IMR-90 (cell line): ENCODE measurements around the gene GAPT. TPM values are rescaled to one million over a fixed set of nuclear protein-coding genes. Genes with fewer than 3 reads are reported as not detected.

ENCODE experiments used
- ATAC-seq: fragments of 200-7000 bp; cut with Tn5 transposase; 2 replicates; pipeline ENCODE4 v1.9.1; 2020; ENCODE audit warnings: low read depth, mild to moderate bottlenecking, moderate library complexity
- BruUV-seq: library from RNA; stranded (reverse); fragments of 400-500 nt; replicated peaks from 2 replicates; lab custom pipeline; 2021; lab: Mats Ljungman, UMichigan
- CTCF ChIA-PET: fragments of 300-600 bp; formaldehyde crosslinking; extraction: SDS; loops from one replicate; lab custom pipeline; 2021; ENCODE audit warnings: antibody characterized with exemption; lab: Yijun Ruan, JAX
- POLR2A ChIA-PET: fragments of 300-600 bp; sonication (Branson Sonifier 250); formaldehyde crosslinking; loops from one replicate; lab custom pipeline; 2022; ENCODE audit warnings: antibody characterized with exemption; ENCODE audit not compliant: unreplicated experiment; lab: Charles Lee
- DNase-seq: peaks from one replicate; pipeline ENCODE4 v3.0.0; 2013
- H2AFZ ChIP-seq: replicated peaks from 2 replicates; pipeline ENCODE3; 2013; ENCODE audit warnings: low read length, mild to moderate bottlenecking; ENCODE audit not compliant: poor library complexity
- H2AK5ac ChIP-seq: 2 replicates; pipeline ENCODE4 v1.6.1; 2013; ENCODE audit warnings: low read depth, low read length, inconsistent platforms
- H2AK9ac ChIP-seq: replicated peaks from 2 replicates; pipeline ENCODE3; 2013; ENCODE audit warnings: mild to moderate bottlenecking, low read depth, low read length, moderate library complexity; ENCODE audit not compliant: poor library complexity
- H2BK120ac ChIP-seq: 2 replicates; pipeline ENCODE4 v1.6.1; 2013; ENCODE audit warnings: low read depth, low read length, inconsistent platforms
- H2BK15ac ChIP-seq: 3 replicates; pipeline ENCODE4 v1.6.1; 2013; ENCODE audit warnings: low read depth, low read length, inconsistent platforms
- H2BK20ac ChIP-seq: 2 replicates; pipeline ENCODE4 v1.6.1; 2013; ENCODE audit warnings: low read depth, mild to moderate bottlenecking, inconsistent platforms, low read length, moderate library complexity
- H2BK5ac ChIP-seq: 2 replicates; pipeline ENCODE4 v1.6.1; 2013; ENCODE audit warnings: mild to moderate bottlenecking, low read depth, low read length, inconsistent platforms; ENCODE audit not compliant: poor library complexity, severe bottlenecking
- H3K14ac ChIP-seq: replicated peaks from 2 replicates; pipeline ENCODE4 v1.6.1; 2013; ENCODE audit warnings: low read depth, low read length, inconsistent platforms
- H3K18ac ChIP-seq: 2 replicates; pipeline ENCODE4 v1.6.1; 2013; ENCODE audit warnings: low read depth, low read length, control low read depth
- H3K23ac ChIP-seq: 2 replicates; pipeline ENCODE4 v1.6.1; 2013; ENCODE audit warnings: low read depth, low read length, inconsistent platforms
- H3K27ac ChIP-seq: 2 replicates; pipeline ENCODE4 v1.5.1; 2013; ENCODE audit warnings: mild to moderate bottlenecking, control low read depth, low read length; ENCODE audit not compliant: insufficient read depth
- H3K27me3 ChIP-seq: 2 replicates; pipeline ENCODE4 v1.6.1; 2013; ENCODE audit warnings: low read length; ENCODE audit not compliant: control insufficient read depth, insufficient read depth
- H3K36me3 ChIP-seq: 2 replicates; pipeline ENCODE4 v1.6.1; 2013; ENCODE audit warnings: low read length, mixed read lengths; ENCODE audit not compliant: control insufficient read depth, insufficient read depth
- H3K4ac ChIP-seq: 2 replicates; pipeline ENCODE4 v1.6.1; 2013; ENCODE audit warnings: low read depth, low read length, inconsistent platforms
- H3K4me1 ChIP-seq: 2 replicates; pipeline ENCODE4 v1.6.1; 2013; ENCODE audit warnings: low read length, mixed read lengths; ENCODE audit not compliant: control insufficient read depth, insufficient read depth
- H3K4me2 ChIP-seq: 2 replicates; pipeline ENCODE4 v1.6.1; 2013; ENCODE audit warnings: low read depth, mild to moderate bottlenecking, control low read depth, low read length, moderate library complexity
- H3K4me3 ChIP-seq: 2 replicates; pipeline ENCODE4 v1.5.1; 2013; ENCODE audit warnings: low read depth, mild to moderate bottlenecking, control low read depth, low read length, moderate library complexity; ENCODE audit not compliant: insufficient read depth
- H3K56ac ChIP-seq: 2 replicates; pipeline ENCODE4 v1.6.1; 2013; ENCODE audit warnings: low read length, inconsistent platforms; ENCODE audit not compliant: insufficient read depth; ENCODE audit errors: extremely low read depth
- H3K79me1 ChIP-seq, 2 experiments: 2 replicates each; pipeline ENCODE4 v1.6.1; 2013; ENCODE audit warnings: low read length in 2 of 2, inconsistent platforms in 1 of 2, low read depth in 1 of 2
- H3K9ac ChIP-seq: 2 replicates; pipeline ENCODE4 v1.6.1; 2013; ENCODE audit warnings: low read depth, low read length, control low read depth
- H3K9me1 ChIP-seq: 2 replicates; pipeline ENCODE4 v1.6.1; 2013; ENCODE audit warnings: low read length, inconsistent platforms; ENCODE audit not compliant: insufficient read depth
- H3K9me3 ChIP-seq: 2 replicates; pipeline ENCODE4 v1.6.1; 2013; ENCODE audit warnings: low read length; ENCODE audit not compliant: control insufficient read depth, insufficient read depth
- H4K20me1 ChIP-seq: 2 replicates; pipeline ENCODE4 v1.6.1; 2013; ENCODE audit warnings: low read length, inconsistent platforms; ENCODE audit not compliant: insufficient read depth
- H4K5ac ChIP-seq: 2 replicates; pipeline ENCODE4 v1.6.1; 2013; ENCODE audit warnings: mild to moderate bottlenecking, low read depth, low read length, control low read depth
- H4K8ac ChIP-seq, 2 experiments: 2 replicates each; pipeline ENCODE4 v1.6.1; 2013; ENCODE audit warnings: low read depth in 2 of 2, low read length in 2 of 2, control low read depth in 1 of 2, inconsistent platforms in 1 of 2
- H4K91ac ChIP-seq: 2 replicates; pipeline ENCODE4 v1.6.1; 2013; ENCODE audit warnings: low read depth, low read length, inconsistent platforms; ENCODE audit not compliant: insufficient read depth
- CEBPB ChIP-seq: IDR thresholded peaks from 2 replicates; pipeline ENCODE4 v1.6.1; 2012; ENCODE audit warnings: low read depth, low read length, improper control_type of control experiment
- MAFK ChIP-seq: IDR thresholded peaks from 2 replicates; pipeline ENCODE4 v1.6.1; 2012; ENCODE audit warnings: low read depth, low read length, improper control_type of control experiment
- RFX5 ChIP-seq: IDR thresholded peaks from 2 replicates; pipeline ENCODE4 v1.8.0; 2012; ENCODE audit warnings: low read depth, mild to moderate bottlenecking, low read length, moderate library complexity
- WGBS, 2 experiments: methylation state at CpG; one replicate each; pipeline versions ENCODE4 v1.1.5 to v1.1.7; 2013; ENCODE audit warnings: missing lambda C conversion rate in 2 of 2; ENCODE audit not compliant: insufficient read length in 1 of 2; ENCODE audit errors: extremely low coverage in 2 of 2; 5-methylcytosine and 5-hydroxymethylcytosine counted together
- dilution Hi-C: fragments of 300-500 bp; cut with HindIII; formaldehyde crosslinking; loops from one replicate; pipeline ENCODE4 v1.14.3; 2018; ENCODE audit warnings: low sequenced_read_pairs; ENCODE audit not compliant: unreplicated experiment
- in situ Hi-C: fragments of 300-500 bp; cut with MboI; formaldehyde crosslinking; loops from 3 replicates; pipeline ENCODE4 v1.14.3; 2019; ENCODE audit warnings: low sequenced_read_pairs, inconsistent platforms, mixed read lengths
- intact Hi-C: fragments of 100-400 bp; cut with micrococcal nuclease; formaldehyde crosslinking; loops from 2 replicates; pipeline ENCODE4 v1.10.0; 2022
- polyA plus RNA-seq, 3 experiments: library from polyadenylated mRNA; depleted of rRNA; stranded (reverse); fragments of >200 nt; gene quantifications; 2 replicates each; pipeline ENCODE4 v1.2.3, GENCODE V29; 2012; ENCODE audit warnings: low replicate concordance in 1 of 3
- total RNA-seq: library from RNA; depleted of rRNA; stranded (reverse); fragments of >200 nt; gene quantifications from 2 replicates; pipeline ENCODE4 v1.2.3, GENCODE V29; 2012
- TF ChIP-seq, protein P1 (sequence below): fragments of 150-350 bp; IDR thresholded peaks from 2 replicates; pipeline ENCODE4 v1.6.1; 2017; ENCODE audit warnings: mild to moderate bottlenecking, antibody characterized with exemption, low read length, low read depth

GAPT gene
- total and polyA plus RNA-seq, 2 of the 4 experiments (the other 2 are of a cell fraction): not detected

DNA sequence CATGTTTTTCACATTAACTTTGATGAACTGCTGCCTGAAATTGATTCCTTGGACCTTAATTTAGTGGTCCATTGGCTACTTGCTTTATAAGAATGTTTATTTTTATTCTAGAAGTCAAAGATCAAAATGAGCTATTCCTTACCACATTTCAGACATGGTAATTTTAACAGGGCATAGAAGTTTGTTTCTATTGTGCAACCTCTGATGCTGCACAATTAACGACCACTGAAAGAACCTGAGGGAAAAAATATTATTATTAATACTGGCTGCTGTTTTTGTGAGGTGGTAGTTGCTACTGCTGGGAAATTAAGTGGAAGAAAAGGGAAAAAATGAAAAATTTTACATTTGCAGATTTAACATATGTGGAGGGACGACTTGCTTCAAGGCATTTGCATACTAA, 53.7 kb downstream of the GAPT start:
- no TSS peak for BruUV-seq
- Histone ChIP-seq H3K4ac (no peak overlapping the region), H3K27ac (no peak overlapping the region), H3K9ac (no peak overlapping the region), H3K18ac (no peak overlapping the region), H2AK9ac (no peak overlapping the region), H3K23ac (no peak overlapping the region), H3K56ac (no peak overlapping the region), H3K9me3 (no peaks in the 10 kb centered on the region; the same call in 1 of the 2 replicates), H2BK120ac (no peak overlapping the region), H3K4me3 (no peak overlapping the region), H2AK5ac (no peak overlapping the region), H4K20me1 (no peaks in the 10 kb centered on the region), H3K4me1 (no peaks in the 10 kb centered on the region), H3K4me2 (no peak overlapping the region), H3K36me3 (no peaks in the 10 kb centered on the region), H2BK20ac (no peak overlapping the region), H3K14ac (no peak overlapping the region), H3K27me3 (no peaks in the 10 kb centered on the region), H2AFZ (no peak overlapping the region), H4K5ac (no peak overlapping the region), H3K79me1 (no peaks in the 10 kb centered on the region), H4K8ac (no peak overlapping the region), H4K91ac (no peak overlapping the region), H2BK5ac (no peak overlapping the region), H3K9me1 (no peaks in the 10 kb centered on the region), H2BK15ac (no peak overlapping the region)
- no peak for DNase-seq
- dilution Hi-C loops: no loop called here
- ATAC-seq: no peak
- TF ChIP-seq, protein P1, sequence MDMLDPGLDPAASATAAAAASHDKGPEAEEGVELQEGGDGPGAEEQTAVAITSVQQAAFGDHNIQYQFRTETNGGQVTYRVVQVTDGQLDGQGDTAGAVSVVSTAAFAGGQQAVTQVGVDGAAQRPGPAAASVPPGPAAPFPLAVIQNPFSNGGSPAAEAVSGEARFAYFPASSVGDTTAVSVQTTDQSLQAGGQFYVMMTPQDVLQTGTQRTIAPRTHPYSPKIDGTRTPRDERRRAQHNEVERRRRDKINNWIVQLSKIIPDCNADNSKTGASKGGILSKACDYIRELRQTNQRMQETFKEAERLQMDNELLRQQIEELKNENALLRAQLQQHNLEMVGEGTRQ: no peak
- TF ChIP-seq MAFK: no peak
- no peak for TF ChIP-seq CEBPB
- no peak for TF ChIP-seq RFX5
- no CpG with 5 or more reads among the region's 2 CpGs for WGBS, 2 experiments
- ChIA-PET CTCF (no interaction called here), POLR2A (no interaction called here)
- intact Hi-C loops: no loop called here
- in situ Hi-C loops: no loop called here
